BE2C (cell line): ENCODE measurements around the gene MOCS2.
"Not testable (repeated sequence)": the region's sequence is repeated elsewhere in the genome, so short reads cannot be mapped to it uniquely, and the experiment has no call there.

ENCODE experiments used
- DNase-seq: peaks from one replicate; pipeline ENCODE4 v3.0.0-alpha.2; 2020
- H3K27me3 ChIP-seq: fragments of 250-450 bp; sonication (Bioruptor Pico); 2 replicates; pipeline ENCODE4 v1.5.1; 2020; ENCODE audit warnings: mild to moderate bottlenecking
- H3K36me3 ChIP-seq: fragments of 250-450 bp; sonication (Bioruptor Pico); 2 replicates; pipeline ENCODE4 v1.5.1; 2020; ENCODE audit warnings: mild to moderate bottlenecking
- H3K4me1 ChIP-seq: fragments of 250-450 bp; sonication (Bioruptor Pico); 2 replicates; pipeline ENCODE4 v1.5.1; 2020
- H3K4me3 ChIP-seq: 2 replicates; pipeline ENCODE4 v1.5.1; 2011; ENCODE audit warnings: low read depth, low read length
- H3K9me3 ChIP-seq: fragments of 250-450 bp; sonication (Bioruptor Pico); 2 replicates; pipeline ENCODE4 v1.5.1; 2020
- CTCF ChIP-seq: IDR thresholded peaks from 2 replicates; pipeline ENCODE4 v1.5.1; 2012; ENCODE audit warnings: mild to moderate bottlenecking, low read depth, low read length

The MOCS2 gene

DNA sequence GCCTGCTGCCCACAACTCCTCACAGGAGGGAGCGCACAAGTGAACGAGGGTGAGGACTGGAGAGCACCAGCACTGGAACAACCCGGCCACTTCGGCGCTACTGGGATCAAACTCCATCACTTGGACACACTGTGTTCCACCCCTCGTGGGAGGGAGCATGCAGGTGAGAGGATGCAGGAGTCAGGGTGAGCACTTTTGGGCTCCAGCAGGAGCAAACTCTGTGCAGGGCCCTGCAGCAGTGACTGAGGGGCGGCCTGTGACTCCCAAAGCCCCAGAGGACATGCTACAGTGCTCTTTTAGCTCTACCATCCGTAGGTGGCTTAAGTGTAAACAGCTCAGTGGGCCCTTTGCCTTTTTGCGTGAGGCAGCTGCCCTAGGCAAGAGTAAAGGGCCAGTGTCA, 4.4 kb upstream of the MOCS2 start:
- no peaks in the 10 kb centered on the region; the same call in 1 of the 2 replicates for H3K9me3 ChIP-seq
- peaks cover 7% of the 10 kb centered on the region for H3K27me3 ChIP-seq
- no peak for DNase-seq
- H3K4me3 ChIP-seq: no peak overlapping the region
- no peaks in the 10 kb centered on the region; the same call in 1 of the 2 replicates for H3K4me1 ChIP-seq
- TF ChIP-seq CTCF: no peak
- H3K36me3 ChIP-seq: no peaks in the 10 kb centered on the region

- Histone ChIP-seq H3K36me3 (no peaks in the 10 kb centered on the region), H3K4me1 (no peaks in the 10 kb centered on the region; the same call in 1 of the 2 replicates), H3K4me3 (no peak overlapping the region), H3K27me3 (no peaks in the 10 kb centered on the region; the same call in 1 of the 2 replicates), H3K9me3 (no peaks in the 10 kb centered on the region; the same call in 1 of the 2 replicates)
- no peak for DNase-seq
- no peak for TF ChIP-seq CTCF
These were observed 3.4 kb upstream of the MOCS2 start for GRCh38 chr5:53112909-53113308.

DNA sequence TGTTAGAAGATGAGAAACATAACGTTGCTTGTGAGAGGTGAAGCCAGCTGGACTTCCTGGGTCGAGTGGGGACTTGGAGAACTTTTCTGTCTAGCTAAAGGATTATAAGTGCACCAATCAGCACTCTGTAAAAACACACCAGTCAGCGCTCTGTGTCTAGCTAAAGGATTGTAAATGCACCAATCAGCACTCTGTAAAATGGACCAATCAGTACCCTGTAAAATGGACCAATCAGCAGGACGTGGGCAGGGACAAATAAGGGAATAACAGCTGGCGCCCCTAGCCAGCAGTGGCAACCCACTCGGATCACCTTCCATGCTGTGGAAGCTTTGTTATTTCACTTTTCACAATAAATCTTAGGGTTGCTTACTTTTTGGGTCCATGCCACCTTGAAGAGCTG, 2.8 kb upstream of the MOCS2 start:
- not testable (repeated sequence) for H3K4me1 ChIP-seq, H3K4me3 ChIP-seq, H3K9me3 ChIP-seq, H3K36me3 ChIP-seq, DNase-seq, H3K27me3 ChIP-seq

GRCh38 chr5:53111139-53111538, 1.6 kb upstream of the MOCS2 start:
- Histone ChIP-seq H3K4me1 (no peaks in the 10 kb centered on the region; the same call in 1 of the 2 replicates), H3K27me3 (no peaks in the 10 kb centered on the region), H3K9me3 (no peaks in the 10 kb centered on the region; the same call in 1 of the 2 replicates), H3K4me3 (no peak overlapping the region), H3K36me3 (no peaks in the 10 kb centered on the region)
- TF ChIP-seq CTCF: no peak
- no peak for DNase-seq

DNA sequence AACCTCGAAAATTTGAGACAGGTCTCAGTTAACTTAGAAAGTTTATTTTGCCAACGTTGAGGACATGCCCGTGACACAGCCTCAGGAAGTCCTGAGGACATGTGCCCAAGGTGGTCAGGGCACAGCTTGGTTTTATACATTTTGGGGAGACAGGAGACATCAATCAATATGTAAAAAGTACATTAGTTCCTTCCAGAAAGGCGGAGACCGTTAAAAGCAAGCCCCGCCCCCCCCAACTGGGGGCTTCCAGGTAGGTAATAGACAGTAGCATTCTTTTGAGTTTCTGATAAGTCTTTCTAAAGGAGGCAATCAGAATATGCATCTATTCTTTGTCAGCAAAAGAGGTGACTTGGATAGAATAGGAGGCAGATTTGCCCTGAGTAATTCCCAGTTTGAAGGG, 599 bp upstream of the MOCS2 start:
- Histone ChIP-seq H3K4me1 (no peaks in the 10 kb centered on the region; the same call in 1 of the 2 replicates), H3K36me3 (no peaks in the 10 kb centered on the region), H3K27me3 (no peaks in the 10 kb centered on the region), H3K9me3 (no peaks in the 10 kb centered on the region; the same call in 1 of the 2 replicates), H3K4me3 (peak overlapping the region; percentile 73)
- TF ChIP-seq CTCF: no peak
- no peak for DNase-seq

- H3K9me3 ChIP-seq: no peaks in the 10 kb centered on the region; the same call in 1 of the 2 replicates
- H3K4me1 ChIP-seq: no peaks in the 10 kb centered on the region; the same call in 1 of the 2 replicates
- peak overlapping the region; percentile 73 for H3K4me3 ChIP-seq
- no peak for DNase-seq
- peaks cover 3% of the 10 kb centered on the region; the same call in 1 of the 2 replicates for H3K36me3 ChIP-seq
- TF ChIP-seq CTCF: no peak
- H3K27me3 ChIP-seq: no peaks in the 10 kb centered on the region
These were observed 508 bp downstream of the MOCS2 start for GRCh38 chr5:53109056-53109442.
